ACC112 (cell line): ENCODE measurements around the gene LPCAT3.
A peak's percentile ranks its signal among the peaks of the same experiment; 100 is the strongest.

ENCODE experiments used
- H2AFZ ChIP-seq: fragments of 200-600 bp; sonication (generic); one replicate; pipeline ENCODE4 v1.6.0; 2017; ENCODE audit warnings: antibody characterized with exemption, low read length; ENCODE audit not compliant: unreplicated experiment
- H3K27ac ChIP-seq: fragments of 200-600 bp; sonication (generic); 2 replicates; pipeline ENCODE4 v1.5.1; 2014; ENCODE audit warnings: low read depth, mild to moderate bottlenecking, antibody characterized with exemption, low read length, moderate library complexity
- H3K27me3 ChIP-seq: fragments of 200-600 bp; sonication (generic); 2 replicates; pipeline ENCODE4 v1.6.1; 2014; ENCODE audit warnings: mild to moderate bottlenecking, antibody characterized with exemption, low read length, moderate library complexity, mixed read lengths; ENCODE audit not compliant: insufficient read depth
- H3K36me3 ChIP-seq: fragments of 200-600 bp; sonication (generic); 2 replicates; pipeline ENCODE4 v1.6.1; 2016; ENCODE audit warnings: mild to moderate bottlenecking, antibody characterized with exemption, low read length, moderate library complexity, mixed read lengths; ENCODE audit not compliant: insufficient read depth
- H3K4me1 ChIP-seq: fragments of 200-600 bp; sonication (generic); one replicate; pipeline ENCODE4 v1.6.1; 2016; ENCODE audit warnings: low read length, mixed read lengths; ENCODE audit not compliant: insufficient read depth, unreplicated experiment, control insufficient read depth
- H3K4me3 ChIP-seq: fragments of 200-600 bp; sonication (generic); 2 replicates; pipeline ENCODE4 v1.5.1; 2014; ENCODE audit warnings: mild to moderate bottlenecking, low read depth, low read length
- H3K79me2 ChIP-seq: fragments of 200-600 bp; sonication (generic); one replicate; pipeline ENCODE4 v1.6.0; 2016; ENCODE audit warnings: low read length; ENCODE audit not compliant: control insufficient read depth, unreplicated experiment, insufficient read depth

The LPCAT3 gene, protein sequence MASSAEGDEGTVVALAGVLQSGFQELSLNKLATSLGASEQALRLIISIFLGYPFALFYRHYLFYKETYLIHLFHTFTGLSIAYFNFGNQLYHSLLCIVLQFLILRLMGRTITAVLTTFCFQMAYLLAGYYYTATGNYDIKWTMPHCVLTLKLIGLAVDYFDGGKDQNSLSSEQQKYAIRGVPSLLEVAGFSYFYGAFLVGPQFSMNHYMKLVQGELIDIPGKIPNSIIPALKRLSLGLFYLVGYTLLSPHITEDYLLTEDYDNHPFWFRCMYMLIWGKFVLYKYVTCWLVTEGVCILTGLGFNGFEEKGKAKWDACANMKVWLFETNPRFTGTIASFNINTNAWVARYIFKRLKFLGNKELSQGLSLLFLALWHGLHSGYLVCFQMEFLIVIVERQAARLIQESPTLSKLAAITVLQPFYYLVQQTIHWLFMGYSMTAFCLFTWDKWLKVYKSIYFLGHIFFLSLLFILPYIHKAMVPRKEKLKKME

DNA sequence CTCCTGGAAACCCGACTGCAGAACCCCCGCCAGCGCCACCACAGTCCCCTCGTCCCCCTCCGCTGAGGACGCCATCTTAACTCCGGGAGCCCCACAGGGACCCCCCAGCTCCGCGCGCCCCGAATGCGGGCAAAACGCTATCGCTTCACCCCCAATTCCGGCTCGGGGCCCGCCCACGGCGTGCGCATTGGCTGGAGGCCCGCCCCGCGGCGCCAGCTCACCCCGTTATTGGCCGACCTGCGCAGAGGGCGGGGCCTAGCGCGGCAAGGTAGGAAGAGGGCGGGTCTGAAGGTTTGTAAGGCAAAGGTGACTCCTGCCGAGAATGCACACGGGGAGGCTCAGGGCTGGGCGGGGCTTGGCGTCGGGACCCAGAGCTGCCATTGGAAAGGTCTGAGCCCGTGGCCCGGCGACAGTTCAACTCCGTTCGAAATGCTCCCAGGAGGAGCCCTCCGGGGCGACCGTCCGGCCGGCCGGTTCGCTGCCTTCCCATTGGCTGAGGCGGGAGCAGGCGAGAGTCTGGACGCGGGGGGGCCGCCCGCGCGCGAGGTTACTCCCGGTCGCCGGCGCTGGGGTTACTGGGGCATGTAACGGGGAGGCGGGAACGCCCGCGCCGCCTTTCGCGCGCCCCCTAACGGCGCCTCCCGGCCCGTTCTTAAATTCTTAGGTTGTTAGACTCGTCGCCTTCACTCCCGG lies at the start of gene LPCAT3:
TSS of gene LPCAT3 (minus strand) at position 127 of the 693 bp plus-strand sequence. CDS start at position 75, 52 bp downstream.
- H3K4me3 ChIP-seq = peak within 1 kb of the TSS; percentile 87
- H3K4me1 ChIP-seq = peaks cover 13% of the 10 kb centered on the region
- H2AFZ ChIP-seq = peak within 1 kb of the TSS; percentile 45
- no peaks in the 10 kb centered on the region for H3K27me3 ChIP-seq
- H3K27ac ChIP-seq = peak within 1 kb of the TSS; percentile 13; the same call in 1 of the 2 replicates
- no peaks in the 10 kb centered on the region for H3K79me2 ChIP-seq
- no peaks in the 10 kb centered on the region for H3K36me3 ChIP-seq

DNA sequence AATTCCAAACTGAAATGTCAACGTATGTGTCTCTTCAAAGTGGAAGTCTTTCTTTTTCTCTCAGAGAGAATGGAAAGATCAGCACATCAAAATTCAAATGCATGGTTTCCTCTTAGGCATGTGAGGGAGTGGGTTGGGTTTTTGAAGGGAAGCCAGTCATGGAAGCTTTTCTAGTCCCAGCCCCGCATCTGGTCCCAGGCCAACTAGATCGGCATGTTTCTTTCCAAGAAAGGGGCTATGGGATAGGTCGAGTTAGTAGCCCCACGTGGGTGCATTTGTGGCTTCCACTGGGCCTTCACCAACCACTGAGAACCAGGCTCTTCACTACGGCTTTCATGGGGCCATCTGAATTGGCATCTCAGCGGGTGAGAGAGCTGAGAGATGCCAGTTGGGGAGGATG lies 48.8 kb upstream of the LPCAT3 start:
- H3K79me2 ChIP-seq = no peaks in the 10 kb centered on the region
- no peaks in the 10 kb centered on the region for H3K27me3 ChIP-seq
- H3K36me3 ChIP-seq = peaks cover 18% of the 10 kb centered on the region; the same call in 1 of the 2 replicates
- H2AFZ ChIP-seq = no peak overlapping the region
- no peak overlapping the region for H3K4me3 ChIP-seq
- H3K4me1 ChIP-seq = peaks cover 10% of the 10 kb centered on the region
- no peak overlapping the region for H3K27ac ChIP-seq

DNA sequence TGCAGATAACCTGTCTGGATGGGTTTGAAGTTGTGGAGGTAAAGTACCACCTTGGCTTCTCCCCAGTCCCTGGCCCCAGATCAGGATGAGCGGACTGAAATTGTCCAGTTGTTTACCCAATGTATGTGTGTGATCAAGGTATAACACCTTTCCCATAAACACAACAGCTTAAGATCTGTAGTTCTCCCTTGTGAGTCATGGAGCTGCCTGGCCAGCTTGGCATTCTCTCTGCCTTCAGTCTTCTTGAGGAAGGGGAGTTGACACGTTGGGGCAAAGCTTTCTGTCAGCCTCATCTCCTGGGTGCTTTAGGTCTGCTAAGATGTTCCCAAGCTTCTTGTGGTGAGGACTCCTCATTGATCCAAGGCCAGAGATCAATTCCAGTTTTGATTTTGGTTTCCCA lies 48.3 kb upstream of the LPCAT3 start:
- Histone ChIP-seq H2AFZ (no peak overlapping the region), H3K4me3 (no peak overlapping the region), H3K27me3 (no peaks in the 10 kb centered on the region), H3K79me2 (peaks cover 1% of the 10 kb centered on the region), H3K27ac (no peak overlapping the region), H3K36me3 (peaks cover 18% of the 10 kb centered on the region; the same call in 1 of the 2 replicates), H3K4me1 (peaks cover 12% of the 10 kb centered on the region)

DNA sequence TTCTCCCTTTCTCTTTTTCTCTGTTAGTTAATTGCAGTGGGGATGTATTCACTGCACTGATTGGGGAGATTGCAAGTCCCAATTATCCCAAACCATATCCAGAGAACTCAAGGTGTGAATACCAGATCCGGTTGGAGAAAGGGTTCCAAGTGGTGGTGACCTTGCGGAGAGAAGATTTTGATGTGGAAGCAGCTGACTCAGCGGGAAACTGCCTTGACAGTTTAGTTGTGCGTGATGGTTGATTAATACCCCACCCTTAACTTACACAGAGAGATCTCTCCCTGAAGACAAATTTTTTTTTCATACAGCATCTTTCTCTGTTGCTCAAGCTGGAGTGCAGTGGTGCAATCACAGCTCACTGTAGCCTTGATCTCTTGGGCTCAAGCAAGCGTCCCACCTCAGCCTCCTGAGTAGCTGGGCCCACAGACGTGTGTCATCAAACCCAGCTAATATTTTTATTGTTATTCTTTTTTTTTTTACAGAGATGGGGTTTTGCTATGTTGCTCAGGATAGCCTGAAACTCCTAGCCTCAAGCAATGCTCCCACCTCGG lies 46.9 kb upstream of the LPCAT3 start:
- H3K27me3 ChIP-seq = no peaks in the 10 kb centered on the region
- peaks cover 18% of the 10 kb centered on the region; the same call in 1 of the 2 replicates for H3K36me3 ChIP-seq
- H3K4me1 ChIP-seq = peaks cover 21% of the 10 kb centered on the region
- no peak overlapping the region for H3K27ac ChIP-seq
- no peak overlapping the region for H2AFZ ChIP-seq
- H3K79me2 ChIP-seq = peaks cover 6% of the 10 kb centered on the region
- no peak overlapping the region for H3K4me3 ChIP-seq

DNA sequence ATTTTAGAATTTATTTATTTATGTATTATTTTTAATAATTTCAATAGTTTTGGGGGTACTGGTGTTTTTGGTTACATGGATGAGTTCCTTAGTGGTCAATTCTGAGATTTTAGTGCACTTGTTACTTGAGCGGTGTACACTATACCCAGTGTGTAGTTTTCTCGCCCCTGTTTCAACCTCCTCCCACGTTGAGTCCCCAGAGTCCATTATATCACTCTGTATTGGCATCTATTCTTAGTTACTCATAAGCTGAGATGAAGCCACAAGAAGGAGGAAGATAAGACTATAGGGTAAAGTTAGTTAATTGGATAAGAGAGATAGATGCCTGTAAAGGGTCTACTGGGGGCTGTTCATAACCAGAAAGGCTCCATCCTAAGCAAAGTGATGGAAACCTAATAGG lies 46.2 kb upstream of the LPCAT3 start:
- Histone ChIP-seq H3K36me3 (peaks cover 18% of the 10 kb centered on the region; the same call in 1 of the 2 replicates), H3K79me2 (peaks cover 6% of the 10 kb centered on the region), H3K27me3 (no peaks in the 10 kb centered on the region), H3K4me1 (peaks cover 26% of the 10 kb centered on the region), H2AFZ (no peak overlapping the region), H3K4me3 (no peak overlapping the region), H3K27ac (no peak overlapping the region)

DNA sequence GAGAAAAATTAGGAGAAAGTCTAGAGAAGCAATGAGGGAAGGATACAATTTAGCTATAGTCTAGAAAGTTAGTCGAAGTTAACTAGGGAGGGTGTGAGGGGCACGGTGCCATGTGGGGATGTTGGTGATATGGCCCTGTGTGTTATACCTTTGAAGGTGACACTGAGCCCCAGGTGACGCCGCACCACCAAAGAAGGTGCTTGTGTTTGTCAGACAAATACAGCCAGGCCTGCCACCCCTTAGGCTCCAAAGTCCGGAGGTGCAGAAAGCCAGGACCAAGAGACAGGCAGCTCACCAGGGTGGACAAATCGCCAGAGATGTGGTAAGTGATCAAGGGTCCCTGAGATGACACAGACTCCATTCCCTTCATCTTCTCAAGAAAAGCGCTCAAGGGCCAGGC lies 43.3 kb upstream of the LPCAT3 start:
- Histone ChIP-seq H3K79me2 (peaks cover 6% of the 10 kb centered on the region), H3K27me3 (no peaks in the 10 kb centered on the region), H3K4me3 (peak overlapping the region; percentile 76), H3K27ac (no peak overlapping the region), H3K4me1 (peaks cover 26% of the 10 kb centered on the region), H2AFZ (no peak overlapping the region), H3K36me3 (peaks cover 9% of the 10 kb centered on the region; the same call in 1 of the 2 replicates)

DNA sequence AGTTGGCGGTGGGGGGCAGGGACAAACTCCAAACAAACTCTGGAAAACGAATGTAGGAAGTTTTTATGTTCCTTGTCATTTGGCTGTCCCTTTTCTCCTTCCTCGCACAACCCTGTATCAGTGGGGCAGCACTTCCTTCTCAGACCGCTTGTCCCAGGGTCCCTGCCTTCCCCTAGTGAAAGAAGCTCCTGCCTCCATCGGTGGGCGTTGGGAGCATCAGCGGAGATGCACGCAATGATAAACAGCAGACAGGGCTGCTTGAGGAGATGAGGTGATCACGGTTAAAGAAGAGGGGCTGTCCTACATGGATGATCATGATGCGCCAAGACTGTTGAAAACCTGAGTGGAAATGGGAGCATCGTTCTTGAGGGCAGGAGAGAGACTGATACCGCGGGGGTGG lies 42.9 kb upstream of the LPCAT3 start:
- peaks cover 5% of the 10 kb centered on the region; the same call in 1 of the 2 replicates for H3K36me3 ChIP-seq
- peak overlapping the region; percentile 76 for H3K4me3 ChIP-seq
- H3K27me3 ChIP-seq = no peaks in the 10 kb centered on the region
- H3K4me1 ChIP-seq = peaks cover 26% of the 10 kb centered on the region
- peak overlapping the region; percentile 72 for H2AFZ ChIP-seq
- H3K27ac ChIP-seq = peak overlapping the region; percentile 72
- peaks cover 6% of the 10 kb centered on the region for H3K79me2 ChIP-seq

DNA sequence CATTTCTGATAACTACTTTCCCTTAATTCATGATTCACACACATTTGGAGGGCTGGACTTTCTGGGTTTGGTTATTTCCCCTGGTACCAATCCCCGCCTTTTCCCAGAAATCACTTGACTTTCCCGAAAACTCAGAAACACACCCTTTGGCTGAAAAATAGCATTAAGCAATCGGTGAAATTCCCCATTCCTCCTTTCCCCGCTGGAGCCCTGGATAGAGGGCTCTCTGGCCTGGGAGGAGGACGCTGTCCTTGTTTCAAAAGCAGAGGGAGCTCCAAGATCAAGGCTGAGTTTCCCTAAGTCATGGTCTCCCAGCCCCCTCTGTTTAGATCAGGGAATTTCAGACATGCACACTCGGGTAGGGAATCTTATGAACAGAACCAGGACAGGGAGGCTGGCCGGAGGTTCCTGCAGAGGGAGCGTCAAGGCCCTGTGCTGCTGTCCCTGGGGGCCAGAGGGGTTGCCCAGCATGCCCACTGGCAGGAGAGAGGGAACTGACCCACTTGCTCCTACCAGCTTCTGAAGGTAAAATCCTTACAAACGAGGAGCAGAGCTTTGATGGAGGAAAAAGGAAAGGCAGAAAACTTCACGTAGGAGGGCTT lies 42.2 kb upstream of the LPCAT3 start, which contains the start of gene C1S:
TSS of gene C1S (plus strand) at position 366 of the 602 bp plus-strand sequence. CDS start 1,195 bp downstream, outside the sequence.
- peaks cover 6% of the 10 kb centered on the region for H3K79me2 ChIP-seq
- H3K4me1 ChIP-seq = peaks cover 26% of the 10 kb centered on the region
- H3K27me3 ChIP-seq = peaks cover 4% of the 10 kb centered on the region; the same call in 1 of the 2 replicates
- H3K36me3 ChIP-seq = no peaks in the 10 kb centered on the region
- peak within 1 kb of the TSS; percentile 76 for H3K4me3 ChIP-seq
- H3K27ac ChIP-seq = peak within 1 kb of the TSS; percentile 72
- H2AFZ ChIP-seq = peak within 1 kb of the TSS; percentile 72

DNA sequence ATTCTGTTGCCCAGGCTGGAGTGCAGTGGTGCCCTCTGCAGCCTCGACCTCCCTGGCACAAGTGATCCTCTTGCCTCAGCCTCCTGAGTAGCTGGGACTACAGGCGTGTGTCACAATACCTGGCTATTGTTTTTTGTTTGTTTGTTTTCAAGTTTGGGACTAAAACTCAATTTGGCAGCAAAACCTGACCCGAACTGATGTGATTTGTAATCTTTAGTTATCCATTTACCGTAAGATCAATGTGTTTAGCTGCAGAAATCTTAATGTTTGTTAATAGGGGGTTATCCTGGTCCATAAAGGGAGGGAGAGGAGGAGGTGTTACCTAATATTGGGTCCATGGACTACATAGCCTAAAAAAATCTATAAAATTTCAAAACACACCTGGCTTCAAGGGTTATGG lies 41.5 kb upstream of the LPCAT3 start:
- peaks cover 7% of the 10 kb centered on the region; the same call in 1 of the 2 replicates for H3K27me3 ChIP-seq
- H3K27ac ChIP-seq = peak overlapping the region; percentile 72
- H2AFZ ChIP-seq = no peak overlapping the region
- peaks cover 6% of the 10 kb centered on the region for H3K79me2 ChIP-seq
- H3K4me1 ChIP-seq = peaks cover 25% of the 10 kb centered on the region
- no peak overlapping the region for H3K4me3 ChIP-seq
- no peaks in the 10 kb centered on the region for H3K36me3 ChIP-seq

DNA sequence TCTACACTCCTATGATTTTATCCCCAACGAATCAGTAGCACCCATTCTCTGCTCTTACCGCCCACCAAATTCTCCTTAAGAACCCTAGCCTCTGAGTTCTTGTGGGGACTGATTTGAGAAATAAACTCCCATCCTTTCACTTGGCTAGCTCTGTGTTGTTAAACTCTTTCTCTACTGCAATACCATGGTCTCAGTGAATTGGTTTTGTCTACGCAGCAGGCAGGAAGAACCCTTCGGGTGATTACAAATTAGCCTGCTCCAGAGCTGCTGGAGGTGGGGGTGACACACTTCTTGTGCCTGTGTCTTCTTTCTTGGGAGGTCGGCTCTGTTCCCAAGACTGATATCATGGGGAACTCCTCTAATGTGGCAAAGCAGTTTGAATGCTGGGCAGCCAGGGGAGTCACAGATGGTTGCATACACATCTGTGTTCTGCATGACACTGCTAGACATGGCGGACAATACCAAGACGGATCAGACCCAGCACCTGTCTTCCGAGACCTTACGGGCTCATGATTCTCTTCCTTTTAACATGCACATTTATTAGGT lies 40.6 kb upstream of the LPCAT3 start:
- H3K79me2 ChIP-seq = peaks cover 6% of the 10 kb centered on the region
- H3K4me3 ChIP-seq = no peak overlapping the region

More for the DNA sequence above, 40.6 kb upstream of the LPCAT3 start:
- no peak overlapping the region for H3K27ac ChIP-seq
- peaks cover 7% of the 10 kb centered on the region; the same call in 1 of the 2 replicates for H3K27me3 ChIP-seq
- H2AFZ ChIP-seq = no peak overlapping the region
- no peaks in the 10 kb centered on the region for H3K36me3 ChIP-seq
- peaks cover 18% of the 10 kb centered on the region for H3K4me1 ChIP-seq
